Heart left ventricle (tissue), 16 donors: ENCODE measurements around the gene TUBA8. TPM values are rescaled to one million over a fixed set of nuclear protein-coding genes. Genes with fewer than 3 reads are reported as not detected.
"Not testable (repeated sequence)": the region's sequence is repeated elsewhere in the genome, so short reads cannot be mapped to it uniquely, and the experiment has no call there.

Experiments
- ATAC-seq, 4 donors: fragments of 200-7000 bp; cut with Tn5 transposase; one replicate each; pipeline ENCODE4 v1.9.1; 2020 to 2022; ENCODE audit warnings: moderate library complexity in 4 of 4, mild to moderate bottlenecking in 3 of 4, moderate number of reproducible peaks in 1 of 4
- DNase-seq, 5 donors: peaks; one replicate each; pipeline ENCODE4 v3.0.0-alpha.2; 2020
- H3K27ac ChIP-seq, 12 donors: fragments of 200-600 bp; sonication (generic) in 4 of 12; one replicate each; pipeline versions ENCODE4 v1.5.0 to v1.8.0; 2016 to 2022; ENCODE audit warnings: mild to moderate bottlenecking in 2 of 12
- H3K27me3 ChIP-seq, 9 donors: fragments of 200-600 bp; sonication (generic) in 2 of 9; one replicate each; pipeline versions ENCODE4 v1.5.1 to v1.8.0; 2016 to 2022; ENCODE audit warnings: mild to moderate bottlenecking in 3 of 9
- H3K36me3 ChIP-seq, 9 donors: fragments of 200-600 bp; sonication (generic) in 2 of 9; one replicate each; pipeline versions ENCODE4 v1.5.0 to v1.8.0; 2018 to 2022; ENCODE audit warnings: mild to moderate bottlenecking in 2 of 9
- H3K4me1 ChIP-seq, 12 donors: fragments of 200-600 bp; sonication (generic) in 4 of 12; one replicate each; pipeline versions ENCODE4 v1.5.0 to v1.8.0; 2016 to 2022; ENCODE audit warnings: mild to moderate bottlenecking in 3 of 12
- H3K4me3 ChIP-seq, 12 donors: fragments of 200-600 bp; sonication (generic) in 4 of 12; one replicate each; pipeline versions ENCODE4 v1.5.0 to v1.8.0; 2017 to 2022; ENCODE audit warnings: mild to moderate bottlenecking in 9 of 12, moderate library complexity in 4 of 12
- H3K9me3 ChIP-seq, 12 donors: fragments of 200-600 bp; sonication (generic) in 4 of 12; one replicate each; pipeline versions ENCODE4 v1.5.0 to v1.8.0; 2016 to 2022; ENCODE audit warnings: mild to moderate bottlenecking in 1 of 12
- CTCF ChIP-seq, 12 donors: fragments of 200-600 bp; sonication (generic) in 4 of 12; IDR thresholded peaks; one replicate each; pipeline versions ENCODE4 v1.5.0 to v1.8.0; 2018 to 2022; ENCODE audit warnings: antibody characterized with exemption in 12 of 12, mild to moderate bottlenecking in 5 of 12
- POLR2A ChIP-seq, 2 donors: fragments of 450-650 bp; IDR thresholded peaks; one replicate each; pipeline ENCODE4 v1.6.1; 2017; ENCODE audit warnings: antibody characterized with exemption in 2 of 2, mild to moderate bottlenecking in 2 of 2, moderate library complexity in 2 of 2
- WGBS, 4 donors: extraction: QIAGEN DNeasy Blood & Tissue Kit in 2 of 4; methylation state at CpG; one replicate each; pipeline versions ENCODE4 v1.1.5 to v1.1.7; 2013 to 2018; 5-methylcytosine and 5-hydroxymethylcytosine counted together
- intact Hi-C, 10 donors: fragments of 100-400 bp; cut with DNase I; formaldehyde crosslinking; loops; one replicate each; pipeline versions ENCODE4 v1.11.1 to v1.14.2; 2022
- polyA plus RNA-seq, 2 donors: library from polyadenylated mRNA; stranded (reverse); fragments of 200-250 nt; gene quantifications; one replicate each; pipeline ENCODE4 v1.2.3, GENCODE V29; 2013
- total RNA-seq, 9 donors: library from RNA; depleted of rRNA in 2 of 9; stranded (reverse); fragments of >200 nt in 2 of 9; fragmentation: NEBNext Ultra II Directional in 3 of 9; extraction: Animal tissue kit (Norgen Biotek cat#: 25700) in 3 of 9; gene quantifications; one replicate each; pipeline versions ENCODE4 v1.1.0 to v1.2.4, GENCODE V29; 2016 to 2023
- donor health status: ischemic (EF 13 %, LVEDD 7.1; RV severe dilation, severe dysfunction).
- donor health status: healthy with polysubstance abuse.
- donor health status: DM: no; HTN: yes; CAD: no.
- donor health status: DM: no; HTN: no; CAD: no.
- donor health status: ischemic (EF 25% LVEDD 6.9; RV normal size, moderate dysfunction).
- donor health status: ischemic (EF 25% LVEDD 5.7; RV mildly dilated, moderate dysfunction).
- donor health status: healthy.
- donor health status: DM: yes; HTN: yes; CAD: no.
- donor health status: ischemic (EF 35%, LVEDD 5.7; RV mildly dilated, moderate dysfunction).
- donor health status: nonischemic (EF 11% LVEDD 7.7; RV severe dilation, severe dysfunction).
- donor health status: DM: yes; HTN: yes; CAD: no.
- donor health status: PGD.
- donor health status: ischemic (EF 29% LVEDD 5.4; RV normal size, mild dysfunction).
- donor health status: nonischemic (EF 23%, LVEDD 6.1; RV moderate dilation, normal function).

The TUBA8 gene
- total and polyA plus RNA-seq, 11 donors, result 44.1 to 338 (median 92.2) TPM

GRCh38 chr22:18070556-18071306 is 39.9 kb upstream of the TUBA8 start:
- TF ChIP-seq POLR2A (IDR thresholded peaks at IDR 0.05) (no peak), CTCF (IDR thresholded peaks at IDR 0.05) (peak in 4 of 12 donors; percentile 15 to 21 (median 16))
- Histone ChIP-seq H3K27ac (no peak overlapping the region), H3K9me3 (no peaks in the 10 kb centered on the region), H3K4me3 (no peak overlapping the region), H3K4me1 (peaks cover 0 to 29% (median 9%) of the 10 kb centered on the region in 12 donors), H3K36me3 (no peaks in the 10 kb centered on the region), H3K27me3 (no peaks in the 10 kb centered on the region)
- no peak for ATAC-seq
- intact Hi-C loops, result loop anchor here in 8 of 10 donors (5.0 to 10.0 kb wide), 8 partner anchors 46 to 336 kb away; partner anchors contain the start of gene MICAL3 (in 3 of the 8)
- DNase-seq, result no peak
- WGBS, 4 donors, result 82 to 84% (median 82%) methylated on average over 14 of the region's 14 CpGs

GRCh38 chr22:18071307-18071967 is 39.2 kb upstream of the TUBA8 start:
- not testable (repeated sequence) for H3K27ac ChIP-seq, DNase-seq, H3K36me3 ChIP-seq, ATAC-seq, H3K27me3 ChIP-seq, H3K4me3 ChIP-seq, H3K9me3 ChIP-seq
- 86 to 89% (median 88%) methylated on average over 7 of the region's 7 CpGs for WGBS, 4 donors
- peak in 1 of 12 donors; percentile 2 for TF ChIP-seq CTCF (IDR thresholded peaks at IDR 0.05)
- intact Hi-C loops, result loop anchor here in 8 of 10 donors (5.0 to 10.0 kb wide), 8 partner anchors 47 to 337 kb away; partner anchors contain the start of gene MICAL3 (in 3 of the 8)
- H3K4me1 ChIP-seq, result peaks cover 0 to 31% (median 13%) of the 10 kb centered on the region in 12 donors

- H3K36me3 ChIP-seq, result no peaks in the 10 kb centered on the region
- ATAC-seq (no peak), DNase-seq (no peak)
- H3K4me1 ChIP-seq, result peaks cover 1 to 35% (median 18%) of the 10 kb centered on the region in 12 donors
- H3K27me3 ChIP-seq, result no peaks in the 10 kb centered on the region
- no peaks in the 10 kb centered on the region for H3K9me3 ChIP-seq
- 40 to 71% (median 66%) methylated on average over 1 of the region's 1 CpG for WGBS, 4 donors
- no peak overlapping the region for H3K4me3 ChIP-seq
- TF ChIP-seq CTCF (IDR thresholded peaks at IDR 0.05) (no peak), POLR2A (IDR thresholded peaks at IDR 0.05) (no peak)
- intact Hi-C loops, result loop anchor here in 8 of 10 donors (5.0 to 10.0 kb wide), 8 partner anchors 47 to 337 kb away; partner anchors contain the start of gene MICAL3 (in 3 of the 8)
- no peak overlapping the region for H3K27ac ChIP-seq
Observed at GRCh38 chr22:18071968-18072310, 38.7 kb upstream of the TUBA8 start.

- no peak overlapping the region for H3K27ac ChIP-seq
- peaks cover 3 to 31% (median 18%) of the 10 kb centered on the region in 12 donors for H3K4me1 ChIP-seq
- no peak for ATAC-seq
- H3K9me3 ChIP-seq, result no peaks in the 10 kb centered on the region
- no peaks in the 10 kb centered on the region for H3K27me3 ChIP-seq
- no peak overlapping the region for H3K4me3 ChIP-seq
- no peak for DNase-seq
- TF ChIP-seq CTCF (IDR thresholded peaks at IDR 0.05) (no peak), POLR2A (IDR thresholded peaks at IDR 0.05) (no peak)
- 64 to 90% (median 86%) methylated on average over 2 of the region's 2 CpGs for WGBS, 4 donors
- no peaks in the 10 kb centered on the region for H3K36me3 ChIP-seq
- intact Hi-C loops, result loop anchor here in 8 of 10 donors (5.0 to 10.0 kb wide), 8 partner anchors 49 to 339 kb away; partner anchors contain the start of gene MICAL3 (in 3 of the 8)
Observed at GRCh38 chr22:18073467-18073866, 37.1 kb upstream of the TUBA8 start.

- H3K4me3 ChIP-seq, H3K36me3 ChIP-seq, ATAC-seq, DNase-seq, H3K9me3 ChIP-seq, H3K27me3 ChIP-seq, H3K27ac ChIP-seq: not testable (repeated sequence)
- intact Hi-C loops, result loop anchor here in 8 of 10 donors (2.0 to 10.0 kb wide), 9 partner anchors 49 to 339 kb away; partner anchors contain the start of gene MICAL3 (in 3 of the 8)
- 85 to 94% (median 90%) methylated on average over 4 of the region's 4 CpGs for WGBS, 4 donors
- peaks cover 3 to 31% (median 21%) of the 10 kb centered on the region in 12 donors for H3K4me1 ChIP-seq
Observed at GRCh38 chr22:18073927-18074326, 36.7 kb upstream of the TUBA8 start.
